GM23338 (cell line): ENCODE measurements around the gene PRSS57. TPM values are rescaled to one million over a fixed set of nuclear protein-coding genes. Genes with fewer than 3 reads are reported as not detected.

Experiments used
- ATAC-seq: fragments of 200-7000 bp; cut with Tn5 transposase; 3 replicates; pipeline ENCODE4 v1.9.1; 2020
- DNase-seq: peaks from one replicate; pipeline ENCODE4 v3.0.0-alpha.2; 2015; ENCODE audit warnings: low spot score
- H2AFZ ChIP-seq: fragments of 200-600 bp; sonication (generic); 2 replicates; pipeline ENCODE4 v1.8.0; 2016; ENCODE audit warnings: antibody characterized with exemption, mild to moderate bottlenecking, moderate library complexity
- H3F3A ChIP-seq: fragments of 200-600 bp; sonication (generic); replicated peaks from 2 replicates; pipeline ENCODE4 v1.8.0; 2017; ENCODE audit warnings: antibody characterized with exemption, mixed run types, low read depth
- H3K27ac ChIP-seq: fragments of 200-600 bp; sonication (generic); 2 replicates; pipeline ENCODE4 v1.6.1; 2016; ENCODE audit warnings: low read depth
- H3K27me3 ChIP-seq: fragments of 200-600 bp; sonication (generic); 2 replicates; pipeline ENCODE4 v1.8.0; 2016; ENCODE audit warnings: mild to moderate bottlenecking, mixed run types, moderate library complexity; ENCODE audit not compliant: insufficient read depth
- H3K36me3 ChIP-seq: fragments of 200-600 bp; sonication (generic); 2 replicates; pipeline ENCODE4 v1.8.0; 2016; ENCODE audit warnings: mild to moderate bottlenecking; ENCODE audit not compliant: insufficient read depth
- H3K4me1 ChIP-seq: fragments of 200-600 bp; sonication (generic); 2 replicates; pipeline ENCODE4 v1.8.0; 2016; ENCODE audit warnings: mild to moderate bottlenecking, moderate library complexity; ENCODE audit not compliant: insufficient read depth
- H3K4me2 ChIP-seq: fragments of 200-600 bp; sonication (generic); 2 replicates; pipeline ENCODE4 v1.7.1; 2017; ENCODE audit warnings: mixed run types
- H3K4me3 ChIP-seq: fragments of 200-600 bp; sonication (generic); 2 replicates; pipeline ENCODE4 v1.6.1; 2016; ENCODE audit warnings: mixed run types
- H3K79me2 ChIP-seq: fragments of 200-600 bp; sonication (generic); replicated peaks from 2 replicates; pipeline ENCODE4 v1.8.0; 2017; ENCODE audit warnings: mild to moderate bottlenecking; ENCODE audit not compliant: insufficient read depth
- H3K9me2 ChIP-seq: fragments of 200-600 bp; sonication (generic); 2 replicates; pipeline ENCODE4 v1.8.0; 2017; ENCODE audit not compliant: insufficient read depth
- H4K20me1 ChIP-seq: fragments of 200-600 bp; sonication (generic); replicated peaks from 2 replicates; pipeline ENCODE4 v1.8.0; 2017; ENCODE audit warnings: mild to moderate bottlenecking; ENCODE audit not compliant: insufficient read depth
- H3K27ac Mint-ChIP-seq: 2 replicates; pipeline ENCODE4 v1.8.0; 2020; ENCODE audit warnings: inconsistent platforms, mild to moderate bottlenecking, moderate library complexity, mixed read lengths
- H3K27me3 Mint-ChIP-seq: 3 replicates; pipeline ENCODE4 v1.8.0; 2022; ENCODE audit warnings: low read depth, mild to moderate bottlenecking, moderate library complexity, mixed read lengths, inconsistent platforms; ENCODE audit not compliant: insufficient read depth, poor library complexity
- H3K36me3 Mint-ChIP-seq: 3 replicates; pipeline ENCODE4 v1.8.0; 2021; ENCODE audit warnings: low read depth, mild to moderate bottlenecking, inconsistent platforms, moderate library complexity, mixed read lengths
- H3K4me1 Mint-ChIP-seq: 3 replicates; pipeline ENCODE4 v1.8.0; 2020; ENCODE audit warnings: mild to moderate bottlenecking, inconsistent platforms, mixed read lengths
- H3K4me3 Mint-ChIP-seq: 3 replicates; pipeline ENCODE4 v1.8.0; 2021; ENCODE audit warnings: moderate library complexity, mild to moderate bottlenecking, inconsistent platforms, mixed read lengths
- H3K9me3 Mint-ChIP-seq: 3 replicates; pipeline ENCODE4 v1.8.0; 2020; ENCODE audit warnings: moderate library complexity, mild to moderate bottlenecking, inconsistent platforms, mixed read lengths
- CREB1 ChIP-seq: fragments of 250-450 bp; sonication (Bioruptor Pico); IDR thresholded peaks from 2 replicates; pipeline ENCODE4 v1.5.0; 2020; ENCODE audit warnings: low read depth, mild to moderate bottlenecking, moderate library complexity
- CTCF ChIP-seq, 2 experiments: fragments of 200-600 bp in 1 of 2; sonication (generic) in 1 of 2; conservative IDR thresholded peaks; 2 replicates each; pipeline versions ENCODE4 v1.5.1 to v1.6.1; 2016 to 2017; ENCODE audit warnings: antibody characterized with exemption in 2 of 2, low read depth in 2 of 2, mild to moderate bottlenecking in 2 of 2, moderate library complexity in 1 of 2
- EZH2 ChIP-seq: fragments of 200-600 bp; sonication (generic); IDR thresholded peaks from one replicate; pipeline ENCODE4 v1.8.0; 2017; ENCODE audit warnings: antibody characterized with exemption, mild to moderate bottlenecking, low read depth; ENCODE audit not compliant: unreplicated experiment
- EZH2phosphoT487 ChIP-seq: fragments of 200-600 bp; sonication (generic); IDR thresholded peaks from one replicate; pipeline ENCODE4 v1.8.1; 2018; ENCODE audit warnings: antibody characterized with exemption; ENCODE audit not compliant: unreplicated experiment
- JUNB ChIP-seq: IDR thresholded peaks from one replicate; pipeline ENCODE4 v1.6.1; 2016; ENCODE audit warnings: antibody characterized with exemption; ENCODE audit not compliant: unreplicated experiment
- NANOG ChIP-seq: IDR thresholded peaks from 2 replicates; pipeline ENCODE4 v1.6.1; 2016; ENCODE audit warnings: antibody characterized with exemption, borderline replicate concordance
- POLR2AphosphoS5 ChIP-seq: IDR thresholded peaks from 2 replicates; pipeline ENCODE4 v1.6.1; 2016; ENCODE audit warnings: antibody characterized with exemption, low read depth
- REST ChIP-seq: IDR thresholded peaks from one replicate; pipeline ENCODE4 v1.6.1; 2018; ENCODE audit warnings: antibody characterized with exemption; ENCODE audit not compliant: unreplicated experiment
- STAT1 ChIP-seq: IDR thresholded peaks from one replicate; pipeline ENCODE4 v1.6.1; 2016; ENCODE audit warnings: antibody characterized with exemption; ENCODE audit not compliant: unreplicated experiment
- ZNF114 ChIP-seq: fragments of 250-450 bp; sonication (Bioruptor Pico); IDR thresholded peaks from 2 replicates; pipeline ENCODE4 v1.5.0; 2020; ENCODE audit warnings: mild to moderate bottlenecking, moderate library complexity
- ZNF331 ChIP-seq: fragments of 250-450 bp; sonication (Bioruptor Pico); IDR thresholded peaks from 2 replicates; pipeline ENCODE4 v1.5.0; 2020; ENCODE audit warnings: low read depth, mild to moderate bottlenecking, moderate library complexity
- ZNF462 ChIP-seq: fragments of 250-450 bp; sonication (Bioruptor Pico); IDR thresholded peaks from 2 replicates; pipeline ENCODE4 v1.5.0; 2020; ENCODE audit warnings: mild to moderate bottlenecking, moderate library complexity
- polyA plus RNA-seq: library from polyadenylated mRNA; unstranded; fragments of >200 nt; fragmentation: Nextera tagmentation; extraction: Ambion mirVana; gene quantifications from 2 replicates; pipeline ENCODE4 v1.2.1, GENCODE V29; 2016
- total RNA-seq: library from RNA; depleted of rRNA; stranded (reverse); fragments of >200 nt; shearing (Covaris generic); gene quantifications from 2 replicates; pipeline ENCODE4 v1.2.3, GENCODE V29; 2014
- TF ChIP-seq, protein P1 (sequence below): IDR thresholded peaks from 2 replicates; pipeline ENCODE4 v1.6.1; 2016; ENCODE audit warnings: antibody characterized with exemption

Gene PRSS57
- total and polyA plus RNA-seq, 2 experiments from 2014 or later: 0.34 TPM; not detected in 1

- no peak overlapping the region for H3K4me2 ChIP-seq
- H3K4me3 ChIP-seq: no peak overlapping the region
- no peak overlapping the region for H2AFZ ChIP-seq
- Mint-ChIP-seq H3K36me3 (no peaks in the 10 kb centered on the region), H3K27ac (no peak overlapping the region), H3K4me1 (no peaks in the 10 kb centered on the region), H3K4me3 (no peak overlapping the region), H3K27me3 (peaks cover 12% of the 10 kb centered on the region), H3K9me3 (no peaks in the 10 kb centered on the region)
- no peaks in the 10 kb centered on the region for H3F3A ChIP-seq
- ATAC-seq (peak; percentile 19; the same call in 1 of the 3 replicates), DNase-seq (no peak)
- H3K79me2 ChIP-seq: no peaks in the 10 kb centered on the region
- no peaks in the 10 kb centered on the region for H3K4me1 ChIP-seq
- no peaks in the 10 kb centered on the region for H3K36me3 ChIP-seq
- H4K20me1 ChIP-seq: no peaks in the 10 kb centered on the region
- no peak overlapping the region for H3K27ac ChIP-seq
- H3K27me3 ChIP-seq: no peaks in the 10 kb centered on the region
- no peaks in the 10 kb centered on the region for H3K9me2 ChIP-seq
- TF ChIP-seq ZNF114 (CRISPR knock-in tag) (no peak), ZNF462 (no peak), ZNF331 (CRISPR knock-in tag) (no peak), NANOG (no peak), CTCF (conservative IDR thresholded peaks at IDR 0.05; ENCODE audit: low read depth in 2 of 2) (no peak), CREB1 (no peak), EZH2 (no peak), REST (no peak), POLR2AphosphoS5 (no peak), STAT1 (no peak), JUNB (no peak), EZH2phosphoT487 (no peak)
- TF ChIP-seq, protein P1, sequence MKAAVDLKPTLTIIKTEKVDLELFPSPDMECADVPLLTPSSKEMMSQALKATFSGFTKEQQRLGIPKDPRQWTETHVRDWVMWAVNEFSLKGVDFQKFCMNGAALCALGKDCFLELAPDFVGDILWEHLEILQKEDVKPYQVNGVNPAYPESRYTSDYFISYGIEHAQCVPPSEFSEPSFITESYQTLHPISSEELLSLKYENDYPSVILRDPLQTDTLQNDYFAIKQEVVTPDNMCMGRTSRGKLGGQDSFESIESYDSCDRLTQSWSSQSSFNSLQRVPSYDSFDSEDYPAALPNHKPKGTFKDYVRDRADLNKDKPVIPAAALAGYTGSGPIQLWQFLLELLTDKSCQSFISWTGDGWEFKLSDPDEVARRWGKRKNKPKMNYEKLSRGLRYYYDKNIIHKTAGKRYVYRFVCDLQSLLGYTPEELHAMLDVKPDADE: no peak
These were observed 5.0 kb downstream of the PRSS57 start for GRCh38 chr19:690203-690602.
